Calu3 (cell line): ENCODE data around the gene TMEM214. TPM values are rescaled to one million over a fixed set of nuclear protein-coding genes. Genes with fewer than 3 reads are reported as not detected.
A peak's percentile ranks its signal among the peaks of the same experiment; 100 is the strongest.

Experiments
- BruUV-seq: library from RNA; stranded (reverse); fragments of 400-500 nt; replicated peaks from 2 replicates; lab custom pipeline; 2021; lab: Mats Ljungman, UMichigan
- CTCF ChIA-PET: fragments of 300-600 bp; sonication (Branson Sonifier 250); formaldehyde crosslinking; loops from one replicate; lab custom pipeline; 2022; ENCODE audit warnings: antibody characterized with exemption; lab: Charles Lee
- DNase-seq: peaks from one replicate; pipeline ENCODE4 v3.0.0; 2022
- H3K27ac Mint-ChIP-seq: one replicate; pipeline ENCODE4 v1.8.0; 2022; ENCODE audit warnings: mixed read lengths; ENCODE audit not compliant: unreplicated experiment
- H3K27me3 Mint-ChIP-seq: one replicate; pipeline ENCODE4 v1.8.0; 2022; ENCODE audit warnings: mixed read lengths; ENCODE audit not compliant: unreplicated experiment
- H3K36me3 Mint-ChIP-seq: one replicate; pipeline ENCODE4 v1.8.0; 2022; ENCODE audit warnings: mild to moderate bottlenecking, moderate library complexity, mixed read lengths; ENCODE audit not compliant: insufficient read depth, unreplicated experiment
- H3K4me1 Mint-ChIP-seq: one replicate; pipeline ENCODE4 v1.8.0; 2022; ENCODE audit warnings: mild to moderate bottlenecking, low read depth, mixed read lengths; ENCODE audit not compliant: unreplicated experiment
- H3K4me3 Mint-ChIP-seq: one replicate; pipeline ENCODE4 v1.8.0; 2022; ENCODE audit warnings: mild to moderate bottlenecking, low read depth, moderate library complexity, mixed read lengths; ENCODE audit not compliant: unreplicated experiment
- H3K9me3 Mint-ChIP-seq: one replicate; pipeline ENCODE4 v1.8.0; 2022; ENCODE audit warnings: low read depth, mixed read lengths; ENCODE audit not compliant: unreplicated experiment
- CTCF ChIP-seq: fragments of 200-600 bp; IDR thresholded peaks from one replicate; pipeline ENCODE4 v1.8.0; 2022; ENCODE audit warnings: antibody characterized with exemption; ENCODE audit not compliant: unreplicated experiment
- intact Hi-C: fragments of 100-400 bp; cut with micrococcal nuclease; formaldehyde crosslinking; loops from one replicate; pipeline ENCODE4 v1.10.0; 2022; ENCODE audit not compliant: unreplicated experiment
- total RNA-seq: library from RNA; stranded (reverse); gene quantifications from 2 replicates; pipeline ENCODE4 v1.2.3, GENCODE V29; 2022

Gene TMEM214
- total RNA-seq, 1 experiment from 2014 or later, result 79.6 TPM

DNA sequence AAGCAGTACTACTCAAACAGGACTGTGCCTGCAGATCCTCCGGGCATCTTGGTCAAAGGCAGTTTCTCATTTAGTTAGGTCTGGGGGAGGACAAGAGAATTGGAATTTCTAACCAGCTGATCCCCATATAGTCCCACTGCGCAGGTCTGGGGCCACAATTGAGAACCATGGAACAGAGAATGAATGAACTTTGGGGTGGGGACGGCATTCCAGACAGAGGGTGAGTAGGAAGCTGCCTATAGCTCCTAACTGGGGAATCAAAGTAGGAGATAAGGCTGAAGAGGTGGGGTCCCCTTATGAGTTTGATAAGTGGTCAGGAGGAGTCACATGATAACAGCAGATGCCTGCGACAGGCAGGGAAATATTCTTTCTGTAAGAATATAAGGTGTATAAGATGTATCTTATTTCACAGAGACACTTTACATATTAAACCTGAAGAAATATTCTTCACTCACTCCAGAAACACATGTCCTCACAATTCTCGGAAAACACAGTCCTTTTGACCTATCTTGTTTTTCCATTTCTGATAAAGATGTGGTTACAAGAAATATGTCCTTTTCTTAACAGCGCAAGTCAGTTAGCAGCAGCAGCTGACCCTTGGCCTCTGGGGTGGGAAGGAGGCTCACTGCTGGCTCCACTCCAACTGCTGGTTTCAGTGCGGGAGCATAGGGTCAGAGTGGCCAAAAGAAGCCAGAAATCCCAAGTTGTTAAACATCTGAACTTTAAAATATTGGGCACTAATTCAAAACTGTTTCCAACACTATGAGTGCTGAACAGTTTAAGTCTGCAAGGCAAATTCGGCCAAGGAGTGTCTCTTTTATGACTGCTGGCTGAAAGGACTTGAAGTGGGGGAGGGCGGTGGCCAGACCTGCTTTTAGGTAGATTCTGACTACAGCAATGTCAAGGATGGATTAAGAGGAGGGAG is 12.6 kb upstream of the TMEM214 start:
- peak overlapping the region; percentile 16 for H3K4me3 Mint-ChIP-seq
- H3K27ac Mint-ChIP-seq, result no peak overlapping the region
- peaks cover 38% of the 10 kb centered on the region for H3K4me1 Mint-ChIP-seq
- H3K36me3 Mint-ChIP-seq, result peaks cover 25% of the 10 kb centered on the region
- H3K9me3 Mint-ChIP-seq, result no peaks in the 10 kb centered on the region
- intact Hi-C loops, result loop anchor here (5.0 kb wide), 1 partner anchor 173 kb away; the partner anchor contains the start of gene DPYSL5
- no TSS peak for BruUV-seq
- TF ChIP-seq CTCF, result no peak
- H3K27me3 Mint-ChIP-seq, result no peaks in the 10 kb centered on the region
- no peak for DNase-seq
- CTCF ChIA-PET, result interaction anchor here (0.5 to 1.3 kb wide), 2 partner anchors 58 to 181 kb away, joined by 4 to 9 read pairs; no protein-coding TSS in a partner anchor

DNA sequence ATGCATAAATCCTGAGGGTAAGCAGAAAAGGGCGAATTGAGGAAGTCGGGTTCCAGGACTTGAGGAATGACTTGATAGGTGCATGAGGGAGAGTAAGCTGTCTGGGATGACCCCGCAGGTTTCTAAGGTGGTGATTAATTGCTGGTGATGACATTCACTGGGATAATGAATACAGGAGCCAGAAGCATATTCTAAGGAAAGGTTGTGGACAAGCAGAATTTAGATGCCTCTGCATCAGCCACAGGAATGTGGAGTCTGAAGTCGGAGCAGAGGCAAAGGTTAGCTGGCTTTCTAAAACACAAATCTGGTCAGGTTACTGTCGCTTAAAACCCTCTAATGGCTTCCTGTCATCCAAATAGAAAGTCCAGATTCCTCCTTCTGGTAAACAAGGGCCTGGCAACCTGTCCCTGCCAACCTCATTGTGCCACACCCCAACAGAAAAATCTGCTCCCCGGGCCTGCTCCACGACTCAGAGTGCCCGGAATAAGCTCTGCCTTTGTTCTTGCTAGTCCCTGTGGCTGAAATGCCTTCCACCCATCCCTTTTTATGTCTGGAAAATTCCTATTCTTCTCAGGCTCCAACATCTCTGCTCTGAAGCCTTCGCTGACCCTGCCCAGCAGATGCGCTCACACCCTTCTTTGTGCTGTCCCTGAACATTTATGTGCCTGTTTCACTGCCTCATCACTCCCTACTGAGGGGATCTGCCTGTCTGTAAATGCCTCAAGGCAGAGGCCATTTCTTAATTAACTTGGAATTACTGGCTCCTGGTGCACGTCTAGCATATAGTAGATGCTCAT is 11.3 kb upstream of the TMEM214 start:
- CTCF ChIA-PET, result interaction anchor here (1.2 kb wide), 1 partner anchor 59 kb away, joined by 5 read pairs; no protein-coding TSS in a partner anchor
- DNase-seq, result peak; percentile 52
- peak overlapping the region; percentile 20 for H3K27ac Mint-ChIP-seq

GRCh38 chr2:27023740-27024139 is 9.0 kb upstream of the TMEM214 start:
- TF ChIP-seq CTCF, result no peak
- H3K4me1 Mint-ChIP-seq, result peaks cover 32% of the 10 kb centered on the region
- H3K27ac Mint-ChIP-seq, result no peak overlapping the region
- H3K9me3 Mint-ChIP-seq, result no peaks in the 10 kb centered on the region
- H3K36me3 Mint-ChIP-seq, result peaks cover 32% of the 10 kb centered on the region
- H3K4me3 Mint-ChIP-seq, result no peak overlapping the region
- no TSS peak for BruUV-seq
- intact Hi-C loops, result no loop called here
- CTCF ChIA-PET, result no interaction called here
- no peaks in the 10 kb centered on the region for H3K27me3 Mint-ChIP-seq
- no peak for DNase-seq

More for the DNA sequence above, 11.3 kb upstream of the TMEM214 start:
- H3K9me3 Mint-ChIP-seq, result no peaks in the 10 kb centered on the region
- H3K4me1 Mint-ChIP-seq, result peaks cover 27% of the 10 kb centered on the region
- TF ChIP-seq CTCF, result no peak
- intact Hi-C loops, result no loop called here
- no TSS peak for BruUV-seq
- peak overlapping the region; percentile 16 for H3K4me3 Mint-ChIP-seq
- H3K27me3 Mint-ChIP-seq, result no peaks in the 10 kb centered on the region
- peaks cover 28% of the 10 kb centered on the region for H3K36me3 Mint-ChIP-seq

GRCh38 chr2:27024188-27024587 is 8.6 kb upstream of the TMEM214 start:
- Mint-ChIP-seq H3K27me3 (no peaks in the 10 kb centered on the region), H3K4me1 (peaks cover 36% of the 10 kb centered on the region), H3K9me3 (no peaks in the 10 kb centered on the region), H3K27ac (no peak overlapping the region), H3K4me3 (no peak overlapping the region), H3K36me3 (peaks cover 34% of the 10 kb centered on the region)
- DNase-seq, result no peak
- no TSS peak for BruUV-seq
- intact Hi-C loops, result no loop called here
- CTCF ChIA-PET, result no interaction called here
- TF ChIP-seq CTCF, result no peak
